GM18951 (cell line): ENCODE data around the gene NAV2.

Experiments used
- POLR2A ChIP-seq: IDR thresholded peaks from 4 replicates; pipeline ENCODE4 v1.6.1; 2011; ENCODE audit warnings: mild to moderate bottlenecking; ENCODE audit not compliant: insufficient read length, insufficient read depth; ENCODE audit errors: extremely low read depth
- in situ Hi-C: fragments of 300-500 bp; cut with MboI; formaldehyde crosslinking; loops from one replicate; pipeline ENCODE4 v1.12.0; 2022; ENCODE audit warnings: low sequenced_read_pairs, mixed read lengths, inconsistent platforms; ENCODE audit not compliant: unreplicated experiment

NAV2 gene

DNA sequence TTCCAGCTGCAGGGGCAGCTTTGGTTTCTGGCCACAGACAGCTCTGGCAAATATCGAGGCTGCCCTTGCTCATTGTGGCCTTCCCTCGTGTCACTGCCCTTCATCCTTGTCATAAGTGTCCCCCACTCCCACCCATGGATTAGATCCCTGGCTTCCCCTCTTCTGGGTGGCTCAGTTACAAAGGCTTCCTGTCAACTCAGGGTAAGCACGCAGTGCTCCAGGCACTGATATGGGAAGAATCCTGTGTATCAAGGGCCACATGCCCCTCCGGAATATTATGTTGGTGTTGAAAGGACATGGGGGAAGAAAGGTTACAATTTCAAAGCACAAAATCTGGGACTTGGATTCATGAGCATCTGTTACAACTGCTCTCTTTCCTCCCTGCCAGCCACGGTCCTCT lies 319.5 kb downstream of the NAV2 start:
- in situ Hi-C loops: no loop called here
- TF ChIP-seq POLR2A: no peak

DNA sequence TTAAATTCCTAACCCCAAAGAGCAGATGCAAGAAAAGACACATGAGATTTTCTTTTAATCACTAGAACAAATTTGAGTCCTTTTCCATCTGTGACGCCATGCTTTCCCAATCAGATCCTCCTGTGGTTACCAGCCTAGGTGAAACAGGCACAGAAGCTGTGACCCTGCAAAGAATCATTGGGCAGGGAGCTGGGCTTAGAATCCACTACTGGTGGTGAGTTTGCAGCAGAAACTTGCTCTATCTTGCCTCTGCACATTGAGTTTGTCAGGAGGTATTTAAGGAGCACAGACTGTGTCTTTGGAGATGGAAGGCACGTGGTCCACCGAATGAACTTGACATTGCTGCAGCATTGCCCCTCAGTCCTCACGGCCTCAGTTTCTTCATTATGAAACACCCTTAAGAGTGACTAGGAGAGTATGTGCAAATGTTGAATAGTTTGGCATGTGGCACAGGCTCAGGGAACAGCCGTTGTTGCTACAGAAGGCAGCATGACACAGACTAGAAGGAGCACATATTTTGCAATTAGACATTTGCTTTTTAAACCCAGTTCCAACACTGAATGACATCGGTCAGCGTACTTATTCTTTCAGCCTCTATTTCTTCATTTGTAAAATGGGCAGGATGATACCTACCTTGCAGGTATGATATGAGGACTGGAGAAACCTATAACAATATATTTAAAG lies 320.1 kb downstream of the NAV2 start:
- in situ Hi-C loops: no loop called here
- no peak for TF ChIP-seq POLR2A

DNA sequence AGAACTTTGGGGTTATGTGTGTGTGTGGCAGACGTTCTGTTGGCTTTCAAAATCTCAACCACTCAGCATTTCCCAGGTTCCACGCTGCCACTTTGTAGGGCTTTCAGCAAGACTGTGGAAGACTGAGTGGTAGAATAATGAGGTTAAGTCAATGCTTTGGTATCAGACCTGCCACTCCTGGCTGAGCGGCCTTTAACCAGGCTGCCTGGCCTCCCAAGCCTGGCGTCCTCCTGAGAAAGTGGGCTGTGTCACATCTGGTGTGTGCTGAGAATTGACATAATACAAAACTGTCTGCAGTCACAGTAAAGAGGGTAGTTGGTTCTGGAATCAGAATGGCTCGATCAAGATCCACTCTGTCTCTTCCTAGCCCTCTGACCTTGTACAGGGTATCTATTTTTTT lies 321.2 kb downstream of the NAV2 start:
- no peak for TF ChIP-seq POLR2A
- in situ Hi-C loops: no loop called here

DNA sequence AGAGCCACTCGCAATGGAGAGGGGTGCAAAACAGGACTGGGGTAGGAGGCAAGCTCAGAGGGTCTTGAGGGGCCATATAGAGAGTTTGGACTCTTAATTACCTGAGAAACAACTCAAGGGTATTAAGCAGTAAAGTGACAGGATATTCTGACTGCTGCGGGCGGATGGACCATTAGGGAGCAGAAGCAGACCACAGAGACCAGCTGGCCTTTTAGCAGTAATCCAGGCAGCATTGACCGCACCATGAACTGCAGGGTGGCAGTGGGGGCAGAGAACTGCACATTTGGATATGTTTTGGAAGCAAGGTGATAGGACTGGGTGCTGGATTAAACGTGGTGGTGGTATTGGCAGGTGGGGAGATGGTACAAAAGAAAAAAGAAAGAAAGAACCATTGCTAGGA lies 322.3 kb downstream of the NAV2 start:
- no peak for TF ChIP-seq POLR2A
- in situ Hi-C loops: no loop called here

DNA sequence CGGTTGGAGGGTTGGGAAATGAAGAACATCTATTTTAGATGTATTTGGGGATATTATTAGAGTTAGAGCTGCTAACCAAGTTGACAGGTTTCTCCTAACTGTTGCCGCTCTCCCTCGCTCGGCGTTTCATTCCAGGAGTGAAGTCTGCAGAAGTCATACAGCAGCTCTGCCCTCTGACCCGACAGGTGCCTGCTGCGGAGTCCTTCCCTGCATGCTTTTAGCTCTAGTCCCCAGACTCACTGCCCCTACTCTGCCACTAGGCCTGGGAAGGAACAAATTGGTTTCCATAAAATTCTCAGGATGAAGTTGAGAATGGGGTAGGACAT lies 322.7 kb downstream of the NAV2 start:
- in situ Hi-C loops: no loop called here
- no peak for TF ChIP-seq POLR2A

DNA sequence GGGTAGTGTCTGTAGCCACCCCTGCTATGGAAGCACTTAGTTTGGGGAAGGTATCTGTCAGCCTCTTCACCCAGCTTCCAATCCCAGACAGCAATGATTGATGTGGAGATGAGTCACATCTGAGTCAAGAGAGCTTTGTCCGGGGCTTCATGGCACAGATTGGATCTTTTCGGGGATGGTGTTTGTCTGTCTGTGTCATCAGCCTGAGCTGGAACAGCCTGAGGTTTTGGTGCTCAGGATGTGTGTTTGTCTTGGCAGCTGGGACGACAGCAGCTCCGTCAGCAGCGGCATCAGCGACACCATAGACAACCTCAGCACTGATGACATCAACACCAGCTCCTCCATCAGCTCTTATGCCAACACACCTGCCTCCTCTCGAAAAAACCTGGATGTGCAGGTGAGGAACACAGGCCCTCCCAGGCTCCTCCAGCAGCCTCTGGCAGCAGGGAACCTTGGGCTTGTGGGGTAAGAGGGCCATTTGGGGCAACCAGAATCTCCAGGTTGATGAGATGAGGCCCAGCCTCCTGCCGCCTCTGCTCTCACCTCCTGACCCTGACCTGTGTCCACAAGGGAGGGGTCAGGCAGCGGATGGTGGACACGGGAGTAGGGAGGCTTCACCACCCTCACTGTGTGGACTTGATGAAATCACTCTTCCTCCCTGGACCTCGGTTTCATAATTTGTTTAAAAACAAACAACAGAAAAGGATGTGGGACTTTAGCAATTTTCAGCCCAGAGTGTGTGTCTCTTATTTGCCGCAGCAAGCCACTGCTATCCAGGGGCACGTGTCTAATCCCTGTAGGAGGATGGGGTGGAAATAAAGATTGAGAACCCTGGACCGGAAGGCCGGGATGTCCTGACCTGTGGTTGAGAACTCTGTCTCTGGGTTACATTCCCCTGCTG lies 323.3 kb downstream of the NAV2 start:
- in situ Hi-C loops: no loop called here

DNA sequence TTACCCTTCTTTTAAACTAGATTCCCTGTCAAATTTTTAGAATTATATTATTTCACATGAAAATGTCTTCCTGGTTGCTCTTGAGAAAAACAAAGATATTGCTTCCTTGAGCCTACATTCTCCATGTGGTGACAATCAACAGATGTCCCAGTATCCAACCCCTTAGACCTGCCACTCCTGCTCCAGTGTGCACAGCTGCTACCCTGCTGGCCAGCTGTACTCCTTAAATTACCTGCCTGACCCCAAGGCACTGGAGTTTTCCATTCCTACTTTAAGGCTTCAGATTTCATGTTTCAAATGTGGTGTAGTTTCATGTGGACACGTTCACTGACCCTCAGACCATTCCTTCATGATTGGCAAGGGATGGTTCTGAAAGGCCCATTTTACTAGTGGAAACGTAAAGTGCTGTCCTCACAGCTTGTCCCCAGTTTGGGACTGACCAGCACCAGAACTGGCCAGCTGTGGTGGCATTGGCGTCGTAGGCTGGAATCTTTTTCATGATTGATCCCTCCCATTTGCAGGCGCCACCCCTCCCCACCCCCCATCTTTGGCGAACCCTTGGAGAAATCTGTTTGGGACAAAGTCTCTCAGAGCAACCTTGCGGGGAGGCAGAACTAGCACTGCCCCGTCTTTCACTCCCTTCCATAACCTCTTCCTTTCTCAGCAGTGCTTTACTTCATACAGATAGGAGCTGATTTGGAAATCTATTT lies 324.1 kb downstream of the NAV2 start:
- TF ChIP-seq POLR2A: no peak
- in situ Hi-C loops: no loop called here

More for the DNA sequence above, 323.3 kb downstream of the NAV2 start:
- no peak for TF ChIP-seq POLR2A

DNA sequence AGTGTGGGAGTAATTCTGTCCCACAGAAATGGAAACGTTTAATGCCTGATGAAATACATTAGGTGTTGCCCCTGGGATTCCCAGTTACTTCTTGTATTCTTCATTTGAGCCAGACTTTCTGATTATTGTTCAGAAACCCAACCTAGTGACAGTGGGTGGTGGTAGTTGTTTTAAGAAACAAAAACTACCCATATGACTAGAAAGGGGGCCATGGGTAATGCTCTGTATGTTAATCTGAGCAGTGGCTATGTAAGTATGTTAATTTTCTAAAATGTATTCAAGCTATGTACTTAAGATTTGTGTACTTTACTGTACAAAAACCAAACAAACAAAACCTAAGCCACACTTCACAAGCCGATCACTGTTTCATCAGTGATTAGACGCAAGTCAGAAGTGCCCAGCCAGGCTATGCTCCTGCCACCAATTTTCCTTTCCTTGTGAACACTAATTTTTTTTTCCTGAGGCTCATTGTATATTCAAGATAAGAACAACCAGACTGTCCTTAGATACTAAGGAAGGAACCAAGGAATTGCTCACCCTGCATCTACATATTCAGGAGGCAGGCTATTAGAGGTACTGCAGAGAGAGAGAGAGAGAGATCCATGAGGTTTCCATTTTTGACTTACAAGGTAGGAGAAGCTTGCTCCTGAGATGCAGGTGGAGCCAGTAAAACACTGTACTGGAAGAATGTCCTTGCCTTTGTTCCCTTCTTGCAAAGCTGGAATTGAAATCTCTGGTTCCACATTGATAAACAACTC lies 324.9 kb downstream of the NAV2 start:
- no peak for TF ChIP-seq POLR2A
- in situ Hi-C loops: no loop called here

DNA sequence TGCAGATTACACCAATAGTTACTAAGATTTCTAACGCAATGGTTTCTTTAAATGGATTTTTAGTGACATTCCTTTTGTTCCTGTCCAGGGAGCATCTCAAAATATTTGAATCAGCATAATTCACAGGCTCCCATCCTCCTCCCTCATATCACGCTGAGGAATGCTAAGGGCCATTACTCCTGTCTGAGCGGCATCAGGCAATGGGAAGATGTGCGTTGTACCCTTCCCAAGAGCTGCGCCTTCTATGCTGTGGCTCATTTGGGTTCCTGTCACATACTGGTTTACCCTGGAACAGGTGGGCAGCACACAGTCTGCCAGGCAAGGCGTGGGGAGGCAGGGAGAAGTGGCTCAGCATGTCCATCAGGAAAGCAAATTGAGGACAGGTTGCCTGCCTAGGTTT lies 325.8 kb downstream of the NAV2 start:
- no peak for TF ChIP-seq POLR2A

DNA sequence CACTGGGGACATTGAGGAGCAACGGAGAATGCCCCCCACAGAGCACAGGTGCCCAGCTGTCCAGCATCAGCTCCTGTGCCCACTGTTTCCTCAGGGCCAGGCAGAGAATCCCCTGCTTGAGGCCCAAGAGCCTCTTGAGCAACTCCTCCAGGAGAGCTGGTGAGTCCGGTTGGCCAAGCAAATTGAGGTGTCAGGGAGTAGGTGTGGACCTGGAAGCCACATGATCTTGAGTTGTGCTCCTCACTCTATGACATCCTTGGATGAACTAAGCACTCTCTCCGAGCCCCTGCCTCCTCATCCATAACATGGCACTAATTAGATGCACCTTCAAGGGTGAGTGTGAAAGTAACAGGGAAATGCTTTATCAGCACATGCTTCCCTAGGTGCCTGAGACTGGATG lies 326.3 kb downstream of the NAV2 start:
- in situ Hi-C loops: no loop called here
- TF ChIP-seq POLR2A: no peak

More for the DNA sequence above, 325.8 kb downstream of the NAV2 start:
- in situ Hi-C loops: no loop called here

DNA sequence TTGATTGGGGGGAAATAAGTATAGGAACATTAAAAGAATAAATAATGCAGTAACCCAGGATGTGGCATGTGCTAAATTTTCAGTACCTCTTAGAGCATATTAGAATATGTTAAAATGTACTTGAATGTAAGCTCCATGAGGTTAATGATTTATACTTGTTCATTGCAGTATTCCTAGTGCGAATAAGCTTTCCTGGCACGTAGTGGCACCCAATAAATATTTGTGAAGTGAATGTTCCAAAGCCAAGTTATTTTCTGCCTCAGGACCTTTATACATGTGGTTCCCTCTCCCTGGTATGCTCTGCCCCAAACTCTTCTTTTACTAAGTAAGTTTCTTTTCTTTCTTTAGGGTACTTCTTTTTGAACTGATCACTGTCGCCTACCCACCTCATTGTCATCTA lies 328.9 kb downstream of the NAV2 start:
- no peak for TF ChIP-seq POLR2A
- in situ Hi-C loops: no loop called here

DNA sequence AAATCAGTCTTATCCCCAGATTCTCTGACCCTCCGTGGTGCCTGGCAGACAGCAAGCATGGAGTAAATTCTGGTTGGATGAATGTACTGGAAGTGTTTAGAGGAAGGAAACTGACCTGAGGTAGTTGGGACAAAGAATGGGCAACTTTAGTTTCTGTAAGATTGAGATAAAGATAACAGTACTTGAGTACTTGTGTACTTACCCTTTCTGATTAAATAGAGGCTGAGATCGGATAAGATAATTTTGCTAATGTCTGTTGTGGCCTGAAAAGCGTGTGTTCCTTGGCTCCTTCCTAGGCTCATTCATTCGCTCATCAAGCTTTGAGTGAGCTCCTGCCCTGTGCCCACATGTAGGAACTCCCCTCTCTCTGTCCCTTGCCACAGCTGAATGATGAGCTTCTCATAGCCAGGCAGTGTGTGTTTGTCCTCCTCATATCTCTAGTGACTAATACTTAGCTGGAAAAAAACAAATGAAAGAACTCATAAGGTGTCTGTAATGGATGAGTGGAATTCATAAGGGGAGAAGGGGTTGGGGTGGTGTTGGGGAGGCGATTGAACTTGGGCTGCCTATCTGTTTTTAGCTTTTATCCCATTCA lies 329.5 kb downstream of the NAV2 start:
- in situ Hi-C loops: no loop called here
- no peak for TF ChIP-seq POLR2A
